Uterus (tissue), 2 donors: Measurements from ENCODE around the gene CES3.
"Not testable (repeated sequence)": the region's sequence is repeated elsewhere in the genome, so short reads cannot be mapped to it uniquely, and the experiment has no call there.

Experiments used
- CTCF ChIP-seq, 4 experiments: fragments of 200-600 bp in 2 of 4; fragments of 450-650 bp in 2 of 4; sonication (generic) in 2 of 4; IDR thresholded peaks; one replicate each; pipeline ENCODE4 v1.5.1; 2016 to 2019; ENCODE audit warnings: antibody characterized with exemption in 4 of 4, mild to moderate bottlenecking in 2 of 4, moderate library complexity in 1 of 4
- POLR2A ChIP-seq, 2 donors: fragments of 450-650 bp; IDR thresholded peaks; one replicate each; pipeline ENCODE4 v1.6.1; 2016; ENCODE audit warnings: antibody characterized with exemption in 2 of 2, mild to moderate bottlenecking in 1 of 2, moderate library complexity in 1 of 2

- TF ChIP-seq CTCF, POLR2A (IDR thresholded peaks at IDR 0.05): not testable (repeated sequence)
Observed at GRCh38 chr16:66955363-66956153, 5.5 kb upstream of the CES3 start.
